HuH-7 (cell line): ENCODE measurements around the gene SPNS1.
"Not testable (repeated sequence)": the region's sequence is repeated elsewhere in the genome, so short reads cannot be mapped to it uniquely, and the experiment has no call there.

ENCODE experiments used
- DNase-seq: peaks from one replicate; pipeline ENCODE4 v3.0.0; 2011; ENCODE audit warnings: low spot score

SPNS1 gene

GRCh38 chr16:28974437-28975157 lies at the start of gene SPNS1:
TSS of gene SPNS1 (plus strand) at chr16:28974778. CDS start at chr16:28975152, 374 bp downstream.
- peak; percentile 99 for DNase-seq

DNA sequence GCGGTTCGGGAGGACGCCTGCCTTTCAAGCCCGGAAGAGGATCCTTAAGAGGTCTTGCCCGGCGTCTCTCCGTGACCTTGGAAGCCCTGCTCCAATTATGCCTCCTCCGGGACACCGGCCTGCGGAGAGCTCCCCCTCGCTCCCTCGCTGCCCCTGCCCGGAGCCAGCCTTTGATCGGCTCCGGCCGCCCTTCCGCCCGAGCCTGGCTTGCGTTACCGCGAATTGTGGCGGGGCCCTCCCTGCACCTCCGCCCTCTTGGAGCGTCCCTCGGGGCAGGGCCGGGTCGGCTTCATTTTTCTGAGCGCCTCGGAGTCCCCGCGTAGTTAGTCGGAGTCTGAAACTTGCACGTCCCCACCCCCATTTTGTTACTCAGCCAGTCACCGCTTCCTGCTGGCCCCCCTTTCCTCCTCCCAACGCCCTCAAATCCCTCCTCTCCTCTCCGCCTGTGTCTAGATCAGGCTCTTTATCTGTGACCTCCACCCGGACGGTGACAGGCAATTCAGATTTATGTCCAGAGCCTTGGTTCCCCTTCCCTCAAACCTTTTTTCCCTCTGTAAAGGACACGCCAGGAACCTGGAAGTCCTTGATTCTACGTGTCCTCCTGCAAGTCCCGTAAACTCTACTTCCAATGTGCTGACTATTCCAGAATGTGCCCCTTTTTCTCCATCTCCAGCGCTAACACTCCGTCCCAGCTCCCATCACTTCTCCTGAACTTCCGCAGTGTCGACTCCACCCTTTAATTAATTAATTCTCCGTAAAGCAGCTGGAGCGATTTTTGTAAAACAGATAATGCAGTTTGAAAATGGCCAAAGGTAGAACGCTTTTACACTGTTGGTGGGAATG lies 49.0 kb upstream of the SPNS1 start:
- DNase-seq = no peak

GRCh38 chr16:28926284-28926683 lies 48.3 kb upstream of the SPNS1 start:
- DNase-seq = not testable (repeated sequence)

DNA sequence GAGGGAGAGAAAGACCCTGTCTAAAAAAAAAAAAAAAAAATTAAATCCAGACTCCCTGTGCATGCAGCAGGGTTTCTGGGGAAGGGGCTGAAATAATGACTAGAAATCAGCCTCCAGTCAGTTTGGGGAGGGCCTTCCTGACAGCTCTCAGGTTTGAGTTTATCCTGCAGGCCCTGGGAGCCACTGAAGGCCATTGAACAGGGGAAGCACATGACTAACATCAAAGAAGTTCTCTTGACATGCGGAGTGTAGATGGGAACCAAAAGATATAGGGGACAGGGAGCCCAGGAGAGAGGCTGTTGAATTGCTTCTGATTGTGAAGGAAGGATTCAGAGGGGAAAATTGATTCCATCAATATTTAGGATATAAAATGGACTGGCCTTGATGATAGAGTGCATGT lies 46.8 kb upstream of the SPNS1 start:
- DNase-seq = no peak

DNA sequence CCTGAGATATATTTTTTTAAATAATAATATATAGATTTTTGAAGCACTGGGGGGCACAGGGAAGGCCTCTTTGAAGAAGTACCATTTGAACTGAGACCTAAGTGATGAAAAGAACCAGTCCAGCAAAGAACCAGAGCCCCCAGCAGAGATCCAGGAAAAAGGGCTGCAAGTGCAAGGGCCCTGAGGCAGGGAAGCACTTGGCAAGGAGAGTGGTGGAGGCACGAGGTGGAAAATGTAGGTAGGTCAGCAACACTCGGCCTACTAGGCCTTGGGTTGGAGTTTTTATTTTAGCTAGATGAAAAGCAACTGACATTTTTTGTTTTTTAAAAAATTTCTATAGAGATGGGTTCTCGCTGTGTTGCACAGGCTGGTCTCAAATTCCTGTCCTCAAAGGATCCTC lies 44.4 kb upstream of the SPNS1 start:
- DNase-seq = no peak

DNA sequence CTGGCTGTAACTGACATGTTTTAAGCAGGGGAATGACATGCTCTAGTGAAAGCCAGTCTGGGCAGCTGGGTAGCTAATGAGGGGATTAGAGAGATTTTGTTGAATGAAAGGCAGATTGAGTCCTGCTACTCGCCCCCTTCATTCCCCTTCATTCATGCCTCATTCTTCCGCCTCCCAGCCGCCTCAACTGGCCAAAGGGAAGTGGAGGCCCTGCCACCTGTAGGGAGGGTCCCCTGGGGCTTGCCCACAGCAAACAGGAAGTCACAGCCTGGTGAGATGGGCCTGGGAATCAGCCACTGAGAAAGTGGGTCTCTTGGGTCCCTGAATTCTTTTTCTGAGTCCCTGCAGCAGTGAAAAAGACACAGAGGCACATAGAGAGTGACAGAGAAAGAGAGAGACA lies 43.9 kb upstream of the SPNS1 start:
- no peak for DNase-seq

DNA sequence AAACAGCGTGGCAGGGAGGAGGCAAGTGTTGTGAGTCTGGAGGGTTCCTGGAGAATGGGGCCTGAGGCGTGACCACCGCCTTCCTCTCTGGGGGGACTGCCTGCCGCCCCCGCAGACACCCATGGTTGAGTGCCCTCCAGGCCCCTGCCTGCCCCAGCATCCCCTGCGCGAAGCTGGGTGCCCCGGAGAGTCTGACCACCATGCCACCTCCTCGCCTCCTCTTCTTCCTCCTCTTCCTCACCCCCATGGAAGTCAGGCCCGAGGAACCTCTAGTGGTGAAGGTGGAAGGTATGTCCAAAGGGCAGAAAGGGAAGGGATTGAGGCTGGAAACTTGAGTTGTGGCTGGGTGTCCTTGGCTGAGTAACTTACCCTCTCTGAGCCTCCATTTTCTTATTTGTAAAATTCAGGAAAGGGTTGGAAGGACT lies 42.8 kb upstream of the SPNS1 start, which contains the start of gene CD19:
Gene CD19 (plus strand): TSS at position 171 of the 425 bp plus-strand sequence. CDS start 30 bp downstream, at position 201.
- no peak for DNase-seq

DNA sequence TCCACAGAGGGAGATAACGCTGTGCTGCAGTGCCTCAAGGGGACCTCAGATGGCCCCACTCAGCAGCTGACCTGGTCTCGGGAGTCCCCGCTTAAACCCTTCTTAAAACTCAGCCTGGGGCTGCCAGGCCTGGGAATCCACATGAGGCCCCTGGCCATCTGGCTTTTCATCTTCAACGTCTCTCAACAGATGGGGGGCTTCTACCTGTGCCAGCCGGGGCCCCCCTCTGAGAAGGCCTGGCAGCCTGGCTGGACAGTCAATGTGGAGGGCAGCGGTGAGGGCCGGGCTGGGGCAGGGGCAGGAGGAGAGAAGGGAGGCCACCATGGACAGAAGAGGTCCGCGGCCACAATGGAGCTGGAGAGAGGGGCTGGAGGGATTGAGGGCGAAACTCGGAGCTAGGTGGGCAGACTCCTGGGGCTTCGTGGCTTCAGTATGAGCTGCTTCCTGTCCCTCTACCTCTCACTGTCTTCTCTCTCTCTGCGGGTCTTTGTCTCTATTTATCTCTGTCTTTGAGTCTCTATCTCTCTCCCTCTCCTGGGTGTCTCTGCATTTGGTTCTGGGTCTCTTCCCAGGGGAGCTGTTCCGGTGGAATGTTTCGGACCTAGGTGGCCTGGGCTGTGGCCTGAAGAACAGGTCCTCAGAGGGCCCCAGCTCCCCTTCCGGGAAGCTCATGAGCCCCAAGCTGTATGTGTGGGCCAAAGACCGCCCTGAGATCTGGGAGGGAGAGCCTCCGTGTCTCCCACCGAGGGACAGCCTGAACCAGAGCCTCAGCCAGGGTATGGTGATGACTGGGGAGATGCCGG lies 42.0 kb upstream of the SPNS1 start:
- no peak for DNase-seq

GRCh38 chr16:28933171-28933570 lies 41.4 kb upstream of the SPNS1 start:
- no peak for DNase-seq

GRCh38 chr16:28935346-28935745 lies 39.2 kb upstream of the SPNS1 start:
- DNase-seq = no peak

GRCh38 chr16:28935924-28936783 lies 38.4 kb upstream of the SPNS1 start:
- peak; percentile 94 for DNase-seq

DNA sequence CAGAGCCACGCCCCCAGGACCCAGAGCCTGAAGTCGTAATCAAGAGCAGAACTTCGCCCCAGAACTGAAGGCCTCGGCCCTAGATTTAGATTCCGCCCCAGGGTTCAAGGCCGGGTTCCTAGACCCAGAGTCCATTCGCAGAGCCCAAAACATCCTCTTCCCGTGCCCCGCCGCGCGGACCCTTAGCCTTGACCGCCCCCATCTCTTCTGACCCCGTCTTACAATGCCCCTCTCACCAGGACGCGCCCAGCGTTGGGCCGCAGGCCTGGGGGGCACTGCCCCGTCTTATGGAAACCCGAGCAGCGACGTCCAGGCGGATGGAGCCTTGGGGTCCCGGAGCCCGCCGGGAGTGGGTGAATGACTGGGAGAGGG lies 37.8 kb upstream of the SPNS1 start:
- DNase-seq = no peak

DNA sequence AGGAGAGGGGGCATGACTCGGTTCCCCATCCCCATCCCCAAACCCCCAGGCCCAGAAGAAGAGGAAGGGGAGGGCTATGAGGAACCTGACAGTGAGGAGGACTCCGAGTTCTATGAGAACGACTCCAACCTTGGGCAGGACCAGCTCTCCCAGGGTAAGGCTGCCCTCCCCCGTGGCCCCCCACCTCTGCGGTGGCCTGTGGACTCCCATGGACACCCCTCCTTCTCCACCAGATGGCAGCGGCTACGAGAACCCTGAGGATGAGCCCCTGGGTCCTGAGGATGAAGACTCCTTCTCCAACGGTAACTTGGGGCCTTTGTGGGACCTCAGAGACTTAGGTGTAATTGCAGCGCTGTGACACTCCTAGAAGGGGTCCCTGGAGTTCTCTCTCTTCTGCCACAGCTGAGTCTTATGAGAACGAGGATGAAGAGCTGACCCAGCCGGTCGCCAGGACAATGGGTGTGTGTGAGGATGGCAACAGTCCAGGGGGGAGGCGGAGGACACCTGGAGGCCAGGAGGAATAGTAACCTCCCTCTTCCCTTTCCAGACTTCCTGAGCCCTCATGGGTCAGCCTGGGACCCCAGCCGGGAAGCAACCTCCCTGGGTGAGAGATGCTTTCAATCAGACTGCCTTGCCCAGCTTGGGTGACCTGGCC lies 37.2 kb upstream of the SPNS1 start:
- DNase-seq = no peak

GRCh38 chr16:28938721-28939120 lies 35.9 kb upstream of the SPNS1 start:
- DNase-seq = no peak

DNA sequence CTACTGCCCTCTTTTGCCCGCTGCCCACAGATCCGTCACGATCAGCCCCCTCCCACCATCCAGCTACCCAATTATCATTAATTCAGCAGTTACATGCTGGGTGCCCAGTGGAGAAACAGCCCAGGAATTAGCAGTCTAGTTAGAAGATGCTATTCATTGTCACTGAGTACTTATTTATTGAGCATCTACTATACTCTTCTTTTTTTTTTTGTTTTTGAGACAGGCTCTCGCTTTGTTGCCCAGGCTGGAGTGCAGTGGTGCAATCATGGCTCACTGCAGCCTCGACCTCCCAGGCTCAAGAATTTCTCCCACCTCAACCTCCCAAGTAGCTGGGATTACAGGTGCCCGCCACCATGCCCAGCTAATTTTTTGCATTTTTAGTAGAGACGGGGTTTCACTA lies 34.8 kb upstream of the SPNS1 start:
- DNase-seq = not testable (repeated sequence)

DNA sequence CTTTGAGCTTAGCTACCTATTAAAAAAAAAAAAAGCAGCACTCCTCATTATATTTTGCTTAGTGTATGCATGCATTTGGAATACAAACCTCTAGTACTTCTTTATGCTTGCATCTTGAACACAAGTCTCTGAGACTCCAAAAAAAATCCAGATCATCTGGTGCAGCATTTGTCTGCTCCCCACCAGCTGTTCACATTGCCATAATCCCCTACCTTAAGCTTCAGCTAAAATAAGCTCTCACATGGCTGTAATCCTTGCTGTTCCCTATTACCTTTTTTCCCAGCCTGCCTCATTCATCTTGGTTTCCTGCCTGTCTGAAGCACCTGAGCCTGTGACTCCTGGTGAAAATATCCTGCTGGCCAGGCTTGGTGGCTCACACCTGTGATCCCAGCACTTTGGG lies 31.3 kb upstream of the SPNS1 start:
- no peak for DNase-seq

DNA sequence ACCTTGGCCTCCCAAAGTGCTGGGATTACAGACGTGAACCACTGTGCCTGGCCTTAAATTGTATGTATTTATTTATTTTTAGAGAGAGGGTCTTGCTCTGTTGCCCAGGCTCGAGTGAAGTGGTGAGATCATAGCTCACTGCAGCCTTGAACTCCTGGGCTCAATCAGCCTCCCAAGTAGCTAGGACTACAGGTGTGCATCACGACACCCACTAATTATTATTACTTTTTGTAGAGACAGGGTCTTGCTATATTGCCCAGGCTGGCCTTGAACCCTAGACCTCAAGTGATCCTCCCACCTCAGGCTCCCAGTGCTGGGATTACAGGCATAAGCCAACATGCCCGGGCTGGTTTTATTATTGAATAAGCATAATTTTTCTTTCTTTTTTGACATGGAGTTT lies 27.9 kb upstream of the SPNS1 start:
- DNase-seq = no peak

- DNase-seq = peak; percentile 99
These were observed 23.7 kb upstream of the SPNS1 start, which contains the start of gene NFATC2IP for GRCh38 chr16:28950648-28951409. TSS of gene NFATC2IP (plus strand) at chr16:28950937. CDS start at chr16:28951012, 75 bp downstream.

DNA sequence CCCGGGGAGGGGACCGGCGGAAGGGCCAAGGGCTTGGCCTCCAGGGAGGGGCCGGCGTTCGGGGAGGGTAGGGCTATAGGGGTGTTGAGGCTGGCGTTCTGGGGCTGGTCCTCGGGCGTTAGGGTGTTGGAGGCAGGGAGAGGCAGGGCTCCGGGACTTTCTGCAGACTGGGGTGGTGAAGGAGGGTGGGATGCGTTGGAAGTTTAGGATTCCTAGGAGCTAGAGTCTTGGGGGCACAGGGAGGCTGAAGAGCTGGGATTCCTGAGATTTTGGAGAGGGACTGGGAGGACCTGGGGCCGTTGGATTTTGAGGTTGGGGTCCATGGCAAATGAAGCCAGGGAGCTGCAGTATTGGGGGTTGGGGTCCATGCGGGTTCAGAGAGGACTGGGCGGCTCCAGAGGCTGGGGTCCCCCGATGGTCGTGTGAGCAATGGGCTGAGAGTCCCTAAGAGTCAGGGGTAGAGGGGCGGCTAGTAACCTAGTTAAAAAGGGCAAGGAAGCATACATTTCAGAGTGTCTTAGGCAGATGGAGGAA lies 23.1 kb upstream of the SPNS1 start:
- no peak for DNase-seq

DNA sequence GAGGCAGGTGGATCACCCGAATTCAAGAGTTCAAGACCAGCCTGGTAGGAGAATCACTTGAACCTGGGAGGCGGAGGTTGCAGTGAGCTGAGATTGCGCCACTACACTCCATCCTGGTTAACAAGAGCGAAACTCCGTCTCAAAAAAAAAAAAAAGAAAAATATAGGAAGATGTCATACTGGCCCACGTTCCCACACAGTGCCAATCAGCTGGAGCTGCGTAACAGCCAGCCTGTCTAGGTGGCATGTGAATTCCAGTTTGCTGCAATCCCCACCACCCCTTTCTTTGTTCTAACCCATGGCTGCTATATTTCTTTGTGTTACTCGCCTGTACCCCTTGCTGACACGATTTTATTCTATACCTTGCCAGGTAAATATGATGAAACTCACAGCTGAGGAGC lies 16.4 kb upstream of the SPNS1 start:
- no peak for DNase-seq
